Endothelial cell of coronary artery (primary cell): ENCODE data around the gene RNASET2. TPM values are rescaled to one million over a fixed set of nuclear protein-coding genes. Genes with fewer than 3 reads are reported as not detected.

Experiments used
- total RNA-seq: library from RNA; depleted of rRNA; stranded (reverse); fragments of >200 nt; gene quantifications from 2 replicates; pipeline ENCODE4 v1.2.3, GENCODE V29; 2014

Gene RNASET2, protein sequence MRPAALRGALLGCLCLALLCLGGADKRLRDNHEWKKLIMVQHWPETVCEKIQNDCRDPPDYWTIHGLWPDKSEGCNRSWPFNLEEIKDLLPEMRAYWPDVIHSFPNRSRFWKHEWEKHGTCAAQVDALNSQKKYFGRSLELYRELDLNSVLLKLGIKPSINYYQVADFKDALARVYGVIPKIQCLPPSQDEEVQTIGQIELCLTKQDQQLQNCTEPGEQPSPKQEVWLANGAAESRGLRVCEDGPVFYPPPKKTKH
- total RNA-seq: 6.5 and 14.9 TPM in 2 replicates

DNA sequence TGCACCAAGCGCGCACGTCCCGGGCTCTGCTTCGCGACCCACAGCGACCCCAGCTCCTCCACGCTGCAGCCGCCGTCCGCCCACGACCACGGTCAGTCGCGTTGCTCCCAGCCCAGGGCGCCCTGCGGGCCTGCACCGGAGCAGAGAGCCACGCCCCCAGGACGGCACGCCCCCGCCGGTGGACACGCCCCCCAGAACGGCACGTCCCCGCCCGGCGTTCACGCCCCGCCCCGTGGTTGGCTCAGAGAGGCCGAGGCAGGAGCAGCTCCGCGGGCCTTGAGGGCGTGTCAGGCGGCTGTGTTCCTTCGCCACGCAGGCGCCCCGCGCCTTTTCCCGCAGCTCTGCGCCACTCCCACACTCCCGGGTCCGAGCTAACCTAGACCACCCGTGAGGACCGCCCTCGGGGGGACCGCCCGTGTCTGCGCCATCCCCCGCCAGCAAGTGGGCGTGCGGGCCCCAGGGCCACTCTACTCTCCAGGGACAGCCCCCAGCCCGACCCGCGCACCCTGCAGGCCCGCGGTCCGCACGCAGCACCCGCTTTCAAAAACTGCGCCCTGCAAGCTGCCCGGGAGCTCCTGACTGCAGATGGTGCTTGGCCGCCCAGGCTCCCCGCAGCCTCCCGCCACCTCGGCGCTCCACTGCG, at the start of gene RNASET2:
RNASET2 (minus strand) TSS at position 107 of the 643 bp plus-strand sequence. CDS start 368 bp downstream, outside the sequence.

DNA sequence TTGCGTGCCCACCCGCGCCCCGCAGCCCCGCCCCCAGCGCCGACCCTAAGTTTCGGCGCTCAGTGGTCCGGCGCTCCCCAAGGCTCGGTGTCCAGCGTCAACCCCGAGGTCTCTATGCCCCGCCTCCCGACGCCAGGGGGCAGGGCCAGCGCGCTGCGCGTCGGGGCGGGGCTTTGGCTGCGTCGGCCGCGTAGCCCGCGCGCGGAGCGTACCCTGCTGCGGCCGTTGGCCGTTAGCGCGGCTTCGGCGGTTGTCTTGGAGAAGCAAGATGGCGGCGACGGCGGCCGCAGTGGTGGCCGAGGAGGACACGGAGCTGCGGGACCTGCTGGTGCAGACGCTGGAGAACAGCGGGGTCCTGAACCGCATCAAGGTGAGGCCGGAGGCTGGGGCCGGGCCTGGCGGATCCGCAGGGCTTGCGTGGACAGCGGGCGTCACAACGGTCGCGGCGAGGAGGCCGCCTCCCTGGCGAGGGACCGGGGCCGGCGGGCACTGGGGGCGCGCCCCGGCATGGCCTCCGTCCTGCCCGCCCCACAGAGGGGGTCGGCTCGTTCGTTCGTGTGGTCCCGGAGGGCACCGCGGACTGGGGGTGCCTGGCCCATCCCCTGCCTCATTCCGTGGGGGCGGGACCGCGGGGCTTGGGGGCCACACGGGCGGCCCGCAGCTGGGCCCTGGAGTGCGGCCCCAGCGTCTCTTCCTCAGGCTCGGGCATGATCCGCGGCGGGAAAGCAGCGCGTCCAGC, 43.0 kb upstream of the RNASET2 start, which contains the start of gene CEP43:
CEP43 (plus strand) TSS at position 253 of the 739 bp plus-strand sequence; CDS start at position 269, 16 bp downstream.

Other genes starting within 250 kb of the RNASET2 start
- 17.7 and 19.1 TPM in 2 replicates for gene CEP43, start 42.8 kb upstream of the RNASET2 start, total RNA-seq
- gene CCR6, start 166.5 kb upstream of the RNASET2 start, total RNA-seq: not detected in 2 replicates
- not detected in 2 replicates for gene GPR31, start 201.4 kb upstream of the RNASET2 start, total RNA-seq